Stimulated activated naive CD8-positive, alpha-beta T cell treated with anti-CD3 and anti-CD28 coated beads, Interleukin-15, Interleukin-2, amounts not matched to agents 100 U/mL and 50 U/mL, for 24 hours (primary cell): ENCODE results near the gene MEF2A.
"Not testable (repeated sequence)": the region's sequence is repeated elsewhere in the genome, so short reads cannot be mapped to it uniquely, and the experiment has no call there.

Experiments used
- ATAC-seq: fragments of 150-1000 bp; cut with Tn5 transposase; one replicate; pipeline ENCODE4 v1.10.0; 2021
- DNase-seq: peaks from one replicate; pipeline ENCODE4 v3.0.0; 2021

MEF2A gene

GRCh38 chr15:99651023-99651807 lies 85.4 kb downstream of the MEF2A start:
- ATAC-seq (peak; percentile 95), DNase-seq (no peak)

DNA sequence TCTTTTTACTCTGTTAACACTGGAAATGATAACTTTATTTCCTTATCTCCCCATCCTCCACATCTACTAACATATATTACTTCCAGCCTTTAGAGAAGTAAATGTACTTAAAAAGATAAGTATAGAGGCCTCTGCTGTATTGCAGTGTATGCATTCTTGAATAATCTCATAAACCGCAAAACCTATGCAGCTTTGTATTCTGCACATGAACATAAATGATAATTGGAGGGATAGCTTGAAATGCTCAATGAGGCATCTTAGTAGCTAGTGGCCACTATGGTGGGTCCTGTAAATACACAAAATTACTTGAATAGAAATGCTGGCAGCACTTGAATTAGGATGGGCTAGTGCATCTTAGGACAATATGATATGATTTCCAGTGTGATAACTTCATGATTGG lies 90.4 kb downstream of the MEF2A start:
- no peak for DNase-seq
- no peak for ATAC-seq

- no peak for ATAC-seq
- DNase-seq: no peak
Measured at GRCh38 chr15:99657996-99658395, 92.2 kb downstream of the MEF2A start.

GRCh38 chr15:99662903-99663302 lies 97.1 kb downstream of the MEF2A start:
- no peak for DNase-seq
- no peak for ATAC-seq

- not testable (repeated sequence) for DNase-seq, ATAC-seq
Measured at GRCh38 chr15:99666073-99666472, 100.3 kb downstream of the MEF2A start.

- no peak for DNase-seq
Measured at GRCh38 chr15:99668533-99669182, 102.9 kb downstream of the MEF2A start.

GRCh38 chr15:99669250-99669649 lies 103.5 kb downstream of the MEF2A start:
- no peak for ATAC-seq
- DNase-seq: no peak

More at GRCh38 chr15:99668533-99669182, 102.9 kb downstream of the MEF2A start:
- ATAC-seq: no peak

GRCh38 chr15:99671926-99672635 lies 106.3 kb downstream of the MEF2A start:
- DNase-seq (no peak), ATAC-seq (no peak)

GRCh38 chr15:99673111-99673510 lies 107.3 kb downstream of the MEF2A start:
- ATAC-seq (no peak), DNase-seq (no peak)

DNA sequence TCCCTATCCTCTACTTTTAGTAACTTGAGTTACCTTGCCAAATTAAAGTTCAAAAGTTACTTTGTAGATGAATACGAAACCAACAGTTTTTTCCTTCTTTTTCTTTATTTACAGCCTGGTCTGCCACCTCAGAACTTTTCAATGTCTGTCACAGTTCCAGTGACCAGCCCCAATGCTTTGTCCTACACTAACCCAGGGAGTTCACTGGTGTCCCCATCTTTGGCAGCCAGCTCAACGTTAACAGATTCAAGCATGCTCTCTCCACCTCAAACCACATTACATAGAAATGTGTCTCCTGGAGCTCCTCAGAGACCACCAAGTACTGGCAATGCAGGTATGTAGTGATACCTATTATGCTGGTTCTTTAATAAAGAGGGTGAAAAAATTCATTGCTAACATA lies 108.5 kb downstream of the MEF2A start:
- ATAC-seq (no peak), DNase-seq (no peak)

- ATAC-seq (no peak), DNase-seq (no peak)
Measured at GRCh38 chr15:99677540-99678134, 111.9 kb downstream of the MEF2A start.

DNA sequence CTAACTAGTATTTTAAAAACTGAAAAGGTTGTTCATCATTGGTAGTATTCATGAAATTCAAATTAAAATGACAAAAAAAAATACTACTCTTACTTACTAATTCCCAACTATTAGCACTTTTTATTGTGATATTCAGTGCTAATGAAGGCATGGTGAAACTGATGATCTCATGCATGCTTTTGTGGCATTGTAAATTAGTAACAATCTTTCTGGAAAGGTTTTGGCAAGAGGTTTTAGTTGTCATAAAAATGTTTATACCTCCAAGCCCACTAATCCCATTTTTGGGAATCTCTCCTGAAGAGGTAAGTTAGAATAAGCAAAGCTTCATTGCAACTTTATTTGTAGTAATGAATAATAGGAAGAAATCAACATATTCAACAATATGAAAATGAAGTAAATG lies 114.5 kb downstream of the MEF2A start:
- DNase-seq (no peak), ATAC-seq (no peak)

DNA sequence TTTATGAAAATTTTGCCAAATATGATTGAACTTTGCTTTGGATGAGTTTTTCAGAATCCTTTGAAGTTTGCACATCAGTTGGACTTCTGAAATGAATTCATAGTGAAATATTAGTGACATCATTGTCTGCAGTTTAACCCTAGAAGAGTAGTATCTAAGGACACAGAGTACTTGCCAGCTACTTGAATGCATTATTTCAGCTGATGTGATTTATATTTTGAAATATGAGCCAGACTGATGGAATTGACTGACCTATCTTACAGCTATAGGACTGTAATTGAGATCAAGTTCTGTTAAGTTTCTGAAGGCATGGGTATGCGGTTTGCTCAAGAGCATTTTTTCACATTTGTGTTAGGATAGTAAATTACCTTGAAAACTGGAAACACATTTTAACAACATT lies 116.2 kb downstream of the MEF2A start:
- no peak for DNase-seq

GRCh38 chr15:99682455-99682854 lies 116.7 kb downstream of the MEF2A start:
- ATAC-seq (no peak), DNase-seq (no peak)

More for the DNA sequence above, 116.2 kb downstream of the MEF2A start:
- ATAC-seq: no peak

GRCh38 chr15:99683000-99683670 lies 117.4 kb downstream of the MEF2A start:
- peak; percentile 57 for ATAC-seq
- DNase-seq: no peak

GRCh38 chr15:99686290-99686689 lies 120.5 kb downstream of the MEF2A start:
- ATAC-seq: no peak
- no peak for DNase-seq

DNA sequence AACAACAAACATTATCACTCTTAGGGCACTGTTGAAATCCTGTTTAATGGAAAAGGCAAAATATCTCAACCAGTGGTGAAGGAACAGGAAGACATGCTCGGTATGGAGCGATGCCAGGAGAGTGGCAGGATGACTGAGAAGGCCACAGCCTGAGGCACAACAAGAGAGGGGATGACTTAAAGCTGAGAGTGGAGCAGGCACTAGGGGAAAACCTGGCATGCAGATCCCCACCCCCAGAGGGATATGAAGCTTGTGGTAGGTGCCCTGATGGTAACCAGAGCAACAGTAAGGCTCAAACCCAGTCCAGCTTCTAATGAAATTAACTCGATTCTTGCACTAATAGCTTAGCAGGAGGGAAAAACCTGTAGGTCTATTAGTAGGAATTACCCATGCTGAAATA lies 127.0 kb downstream of the MEF2A start:
- DNase-seq (no peak), ATAC-seq (no peak)

DNA sequence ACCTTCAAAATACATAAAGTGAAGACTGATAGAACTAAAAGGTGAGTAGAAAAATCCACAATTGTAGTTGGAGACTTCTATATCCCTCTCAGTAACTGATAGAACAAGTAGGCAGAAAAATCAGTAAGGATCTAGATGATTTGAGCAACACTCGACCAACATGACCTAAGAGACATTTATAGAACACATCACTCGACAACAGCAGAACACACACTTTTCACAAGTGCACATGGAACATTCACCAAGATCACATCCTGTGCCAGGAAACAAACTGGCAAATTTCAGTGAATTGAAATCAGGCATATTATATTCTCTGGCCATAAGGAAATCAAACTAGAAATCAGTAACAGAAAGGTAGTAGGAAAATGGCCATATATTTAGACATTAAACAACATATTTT lies 130.3 kb downstream of the MEF2A start:
- ATAC-seq: no peak
- DNase-seq: no peak

GRCh38 chr15:99702895-99703602 lies 137.3 kb downstream of the MEF2A start:
- no peak for DNase-seq
- ATAC-seq: no peak

- ATAC-seq: no peak
- no peak for DNase-seq
Measured at GRCh38 chr15:99703603-99704443, 138.0 kb downstream of the MEF2A start.

- ATAC-seq: peak; percentile 73
- DNase-seq: no peak
Measured at GRCh38 chr15:99704444-99704838, 138.7 kb downstream of the MEF2A start.
